Measurements from ENCODE around the gene FOXS1.
A peak's percentile ranks its signal among the peaks of the same experiment; 100 is the strongest.

Gene FOXS1

DNA sequence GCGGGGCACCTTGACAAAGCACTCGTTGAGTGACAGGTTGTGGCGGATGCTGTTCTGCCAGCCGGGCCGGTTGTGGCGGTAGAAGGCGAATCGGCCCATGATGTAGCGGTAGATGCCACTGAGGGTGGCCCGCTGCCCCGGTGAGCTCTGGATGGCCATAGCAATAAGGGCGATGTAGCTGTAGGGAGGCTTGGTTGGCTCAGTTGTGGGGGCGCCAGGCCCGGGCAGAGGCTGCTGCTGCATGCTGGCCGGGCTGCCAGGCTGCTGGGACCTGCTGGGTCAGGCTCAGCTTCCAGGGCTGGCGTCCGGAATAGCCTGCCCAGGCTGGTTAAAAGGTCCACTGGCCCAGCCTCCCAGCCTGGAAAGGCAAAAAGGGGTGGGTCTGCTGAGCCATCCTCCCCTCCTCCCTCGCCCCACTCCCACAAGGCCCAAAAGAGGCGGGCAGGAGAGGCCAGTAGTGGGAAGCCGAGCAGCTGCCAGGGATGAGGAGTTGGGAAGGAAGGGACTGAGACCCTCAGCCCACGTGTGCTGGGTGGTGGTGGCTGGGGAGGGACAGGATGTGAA, at the start of gene FOXS1:
Gene FOXS1, minus strand, starts transcription at position 305 of the 564 bp plus-strand sequence. Its CDS starts 62 bp downstream, at position 243.
- H3K4me3 ChIP-seq (ENCODE audit: low read depth, low read length) = no peak within 1 kb of the TSS
- no peak for DNase-seq (ENCODE audit: low read depth)
- no peak for TF ChIP-seq CTCF (IDR thresholded peaks at IDR 0.05; ENCODE audit: control insufficient read depth, extremely low read depth, insufficient read depth)

GRCh38 chr20:31890646-31891045, 45.2 kb upstream of the FOXS1 start:
- no peak for TF ChIP-seq CTCF (IDR thresholded peaks at IDR 0.05; ENCODE audit: control insufficient read depth, extremely low read depth, insufficient read depth)
- no peak overlapping the region for H3K4me3 ChIP-seq (ENCODE audit: low read depth, low read length)
- no peak for DNase-seq (ENCODE audit: low read depth)

GRCh38 chr20:31883829-31884228, 38.4 kb upstream of the FOXS1 start:
- no peak for DNase-seq (ENCODE audit: low read depth)
- no peak for TF ChIP-seq CTCF (IDR thresholded peaks at IDR 0.05; ENCODE audit: control insufficient read depth, extremely low read depth, insufficient read depth)

GRCh38 chr20:31881945-31882344, 36.5 kb upstream of the FOXS1 start:
- DNase-seq (ENCODE audit: low read depth) = no peak
- TF ChIP-seq CTCF (IDR thresholded peaks at IDR 0.05; ENCODE audit: control insufficient read depth, extremely low read depth, insufficient read depth) = no peak
- no peak overlapping the region for H3K4me3 ChIP-seq (ENCODE audit: low read depth, low read length)

More at GRCh38 chr20:31883829-31884228, 38.4 kb upstream of the FOXS1 start:
- H3K4me3 ChIP-seq (ENCODE audit: low read depth, low read length) = no peak overlapping the region

DNA sequence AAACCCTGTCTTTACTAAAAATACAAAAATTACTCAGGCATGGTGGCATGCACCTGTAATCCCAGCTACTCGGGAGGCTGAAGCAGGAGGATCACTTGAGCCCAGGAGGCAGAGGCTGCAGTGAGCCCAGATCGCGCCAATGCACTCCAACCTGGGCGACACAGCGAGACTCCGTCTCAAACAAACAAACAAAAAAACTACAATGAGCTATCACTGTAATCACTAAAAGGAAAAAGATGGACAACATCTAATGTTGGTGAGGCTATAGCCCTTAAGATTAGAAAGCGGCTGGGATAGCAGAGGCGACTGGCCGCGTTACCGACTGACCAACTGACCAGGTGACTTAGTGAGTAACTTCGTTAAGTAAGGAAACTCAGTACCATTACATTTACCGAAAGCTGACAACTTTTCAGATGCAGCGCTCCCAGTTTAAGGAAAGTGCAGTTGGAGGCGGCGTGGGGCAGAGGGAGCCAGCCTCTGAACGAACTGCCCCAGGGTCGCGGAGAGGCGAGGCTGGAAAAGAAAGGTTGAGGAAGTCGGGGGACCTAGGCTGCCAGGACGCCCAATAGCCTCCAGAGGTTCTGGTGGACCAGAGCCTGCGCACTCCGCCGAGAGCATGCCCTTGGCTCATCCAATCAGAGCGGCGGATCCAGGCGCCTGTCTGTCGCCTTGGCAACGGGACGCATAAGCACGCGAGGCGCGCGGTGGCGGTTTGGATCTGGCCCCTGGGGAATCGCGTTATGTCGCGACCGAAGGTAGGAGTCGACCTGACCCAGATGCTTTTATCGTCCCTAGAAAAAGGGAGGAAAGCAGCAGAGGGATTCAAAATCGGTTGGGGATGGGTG, 34.0 kb upstream of the FOXS1 start:
- no peak for TF ChIP-seq CTCF (IDR thresholded peaks at IDR 0.05; ENCODE audit: control insufficient read depth, extremely low read depth, insufficient read depth)
- peak; percentile 88 for DNase-seq (ENCODE audit: low read depth)
- H3K4me3 ChIP-seq (ENCODE audit: low read depth, low read length) = peak overlapping the region; percentile 69

- H3K4me3 ChIP-seq (ENCODE audit: low read depth, low read length) = no peak overlapping the region
- DNase-seq (ENCODE audit: low read depth) = no peak
These were observed 32.3 kb upstream of the FOXS1 start for GRCh38 chr20:31877684-31878083.

More at GRCh38 chr20:31877684-31878083, 32.3 kb upstream of the FOXS1 start:
- TF ChIP-seq CTCF (IDR thresholded peaks at IDR 0.05; ENCODE audit: control insufficient read depth, extremely low read depth, insufficient read depth) = no peak

All from LNCaP clone FGC (cell line).